AG10803 (cell line): Measurements from ENCODE around the gene C1orf35.

Experiments used
- DNase-seq: peaks from one replicate; pipeline ENCODE4 v3.0.0; 2010; ENCODE audit warnings: low read depth
- H3K4me3 ChIP-seq: 2 replicates; pipeline ENCODE4 v1.5.1; 2011; ENCODE audit warnings: mild to moderate bottlenecking, low read length, control low read depth
- CTCF ChIP-seq: conservative IDR thresholded peaks from 2 replicates; pipeline ENCODE4 v1.5.1; 2011; ENCODE audit warnings: mild to moderate bottlenecking, low read length, control low read depth, inconsistent platforms

C1orf35 gene

GRCh38 chr1:228061411-228062084 lies 41.6 kb downstream of the C1orf35 start:
- no peak overlapping the region for H3K4me3 ChIP-seq
- DNase-seq: no peak
- TF ChIP-seq CTCF: no peak

GRCh38 chr1:228060458-228061190 lies 42.5 kb downstream of the C1orf35 start:
- no peak for DNase-seq
- H3K4me3 ChIP-seq: no peak overlapping the region; the same call in 1 of the 2 replicates
- TF ChIP-seq CTCF: no peak

- H3K4me3 ChIP-seq: no peak overlapping the region
- no peak for TF ChIP-seq CTCF
- no peak for DNase-seq
These were observed 43.3 kb downstream of the C1orf35 start for GRCh38 chr1:228059634-228060457.

GRCh38 chr1:228058949-228059633 lies 44.0 kb downstream of the C1orf35 start:
- no peak for DNase-seq
- no peak overlapping the region for H3K4me3 ChIP-seq
- TF ChIP-seq CTCF: no peak

GRCh38 chr1:228058172-228058948 lies 44.8 kb downstream of the C1orf35 start:
- TF ChIP-seq CTCF: no peak
- no peak overlapping the region for H3K4me3 ChIP-seq
- no peak for DNase-seq
